ENCODE measurements around the gene ITSN1.

ITSN1 gene

GRCh38 chr21:33813832-33814365 lies 171.6 kb downstream of the ITSN1 start:
- DNase-seq (ENCODE audit: low read depth) = no peak

- no peak for DNase-seq (ENCODE audit: low read depth)
Measured at GRCh38 chr21:33815143-33815707, 172.9 kb downstream of the ITSN1 start.

GRCh38 chr21:33816174-33816573 lies 173.9 kb downstream of the ITSN1 start:
- DNase-seq (ENCODE audit: low read depth) = no peak

GRCh38 chr21:33817138-33817537 lies 174.8 kb downstream of the ITSN1 start:
- DNase-seq (ENCODE audit: low read depth) = no peak

GRCh38 chr21:33817663-33818451 lies 175.6 kb downstream of the ITSN1 start:
- DNase-seq (ENCODE audit: low read depth) = peak; percentile 19

GRCh38 chr21:33820230-33820770 lies 178.0 kb downstream of the ITSN1 start:
- DNase-seq (ENCODE audit: low read depth) = no peak

- DNase-seq (ENCODE audit: low read depth) = no peak
Measured at GRCh38 chr21:33820798-33821197, 178.5 kb downstream of the ITSN1 start.

GRCh38 chr21:33821503-33822322 lies 179.4 kb downstream of the ITSN1 start:
- DNase-seq (ENCODE audit: low read depth) = no peak

GRCh38 chr21:33824156-33824941 lies 182.0 kb downstream of the ITSN1 start:
- DNase-seq (ENCODE audit: low read depth) = no peak

- DNase-seq (ENCODE audit: low read depth) = no peak
Measured at GRCh38 chr21:33825419-33825818, 183.1 kb downstream of the ITSN1 start.

GRCh38 chr21:33825915-33826314 lies 183.6 kb downstream of the ITSN1 start:
- DNase-seq (ENCODE audit: low read depth) = peak; percentile 62

GRCh38 chr21:33828083-33828482 lies 185.8 kb downstream of the ITSN1 start:
- DNase-seq (ENCODE audit: low read depth) = no peak

GRCh38 chr21:33828577-33828976 lies 186.3 kb downstream of the ITSN1 start:
- no peak for DNase-seq (ENCODE audit: low read depth)

GRCh38 chr21:33829844-33830243 lies 187.5 kb downstream of the ITSN1 start:
- DNase-seq (ENCODE audit: low read depth) = no peak

- DNase-seq (ENCODE audit: low read depth) = no peak
Measured at GRCh38 chr21:33831962-33832659, 189.8 kb downstream of the ITSN1 start.

- DNase-seq (ENCODE audit: low read depth) = peak; percentile 54
Measured at GRCh38 chr21:33834801-33835500, 192.7 kb downstream of the ITSN1 start.

GRCh38 chr21:33835920-33836319 lies 193.6 kb downstream of the ITSN1 start:
- DNase-seq (ENCODE audit: low read depth) = no peak

GRCh38 chr21:33836408-33836807 lies 194.1 kb downstream of the ITSN1 start:
- no peak for DNase-seq (ENCODE audit: low read depth)

- DNase-seq (ENCODE audit: low read depth) = no peak
Measured at GRCh38 chr21:33839167-33839716, 196.9 kb downstream of the ITSN1 start.

GRCh38 chr21:33839806-33840205 lies 197.5 kb downstream of the ITSN1 start:
- no peak for DNase-seq (ENCODE audit: low read depth)
